ENCODE measurements around the gene PPP6R3. TPM values are rescaled to one million over a fixed set of nuclear protein-coding genes. Genes with fewer than 3 reads are reported as not detected.

PPP6R3 gene
- total RNA-seq, 1 donor from 2014 or later: 126 TPM

DNA sequence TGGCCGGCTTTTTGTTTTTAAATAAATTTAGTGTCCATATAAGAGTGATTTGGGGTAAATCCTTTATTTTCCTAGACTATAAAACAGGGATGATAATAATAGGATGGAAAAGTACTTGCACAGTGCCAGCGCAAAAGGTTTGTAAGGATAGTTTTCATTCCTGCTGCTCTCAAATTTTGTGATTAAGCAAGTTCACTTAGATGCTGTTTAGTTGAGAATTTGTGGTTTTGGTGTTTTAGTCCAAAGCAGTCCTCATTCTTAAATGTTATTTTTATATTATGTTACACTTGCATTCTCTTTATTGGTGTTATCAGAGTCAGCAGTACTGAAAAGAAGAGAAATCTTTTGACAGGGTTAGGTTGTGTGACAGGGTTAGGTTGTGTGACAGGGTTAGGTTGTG, 47.9 kb downstream of the PPP6R3 start:
- peaks cover 25% of the 10 kb centered on the region for H3K4me1 Mint-ChIP-seq (ENCODE audit: low read depth)
- H3K4me3 Mint-ChIP-seq (ENCODE audit: low read depth): no peak overlapping the region
- H3K27ac Mint-ChIP-seq: no peak overlapping the region
- no peaks in the 10 kb centered on the region for H3K9me3 Mint-ChIP-seq
- H3K36me3 Mint-ChIP-seq (ENCODE audit: low read depth): peaks cover 32% of the 10 kb centered on the region
- intact Hi-C loops (cut with micrococcal nuclease): no loop called here
- no peaks in the 10 kb centered on the region for H3K27me3 Mint-ChIP-seq (ENCODE audit: low read depth)
- no peak for DNase-seq (ENCODE audit: low spot score)

DNA sequence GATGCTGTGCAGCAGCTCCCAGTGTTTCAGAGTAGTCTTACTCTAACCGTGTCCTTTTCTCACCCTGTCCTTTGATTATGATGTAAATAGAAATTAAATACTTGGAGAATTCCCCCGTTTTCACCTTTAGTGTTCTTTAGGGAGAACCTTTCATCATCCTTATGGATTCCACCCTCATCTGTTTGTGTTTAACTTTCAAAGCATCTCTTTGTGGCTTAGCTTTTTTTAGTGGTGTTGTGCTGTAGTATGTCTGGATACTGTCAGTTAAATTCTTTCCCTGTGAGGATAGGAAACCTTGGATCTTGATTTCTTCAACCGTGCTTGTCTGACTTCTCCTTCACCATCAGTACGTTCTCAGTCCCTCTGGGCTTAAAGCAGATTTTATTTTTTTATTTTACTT, 48.5 kb downstream of the PPP6R3 start:
- peaks cover 23% of the 10 kb centered on the region for H3K4me1 Mint-ChIP-seq (ENCODE audit: low read depth)
- H3K36me3 Mint-ChIP-seq (ENCODE audit: low read depth): peaks cover 33% of the 10 kb centered on the region
- no peak overlapping the region for H3K27ac Mint-ChIP-seq
- no peaks in the 10 kb centered on the region for H3K27me3 Mint-ChIP-seq (ENCODE audit: low read depth)
- intact Hi-C loops (cut with micrococcal nuclease): no loop called here
- no peaks in the 10 kb centered on the region for H3K9me3 Mint-ChIP-seq
- DNase-seq (ENCODE audit: low spot score): no peak
- no peak overlapping the region for H3K4me3 Mint-ChIP-seq (ENCODE audit: low read depth)

DNA sequence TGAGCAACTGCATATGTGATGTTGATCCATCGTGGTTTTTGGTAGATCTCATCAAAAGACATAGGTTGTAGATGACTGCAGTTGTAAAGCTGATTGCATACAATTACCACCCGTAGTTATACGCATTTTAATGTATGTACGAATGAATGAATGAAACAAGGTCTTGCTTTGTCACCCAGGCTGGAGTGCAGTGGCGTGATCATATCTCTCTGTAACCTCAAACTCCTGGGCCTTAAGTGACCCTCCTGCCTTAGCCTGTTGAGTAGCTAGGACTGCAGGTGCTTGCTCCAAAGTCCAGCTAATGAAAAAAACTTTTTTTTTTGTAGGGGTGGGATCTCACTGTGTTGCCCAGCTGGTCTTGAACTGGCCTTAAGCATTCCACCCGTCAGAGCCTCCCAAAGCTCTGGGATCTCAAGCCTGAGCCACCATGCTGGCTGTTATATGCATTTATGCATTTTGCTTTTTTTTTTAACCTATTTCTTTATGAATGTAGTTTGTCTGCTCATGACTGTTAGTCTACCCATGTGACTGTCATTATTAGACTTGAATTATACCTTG, 53.5 kb downstream of the PPP6R3 start:
- H3K4me3 Mint-ChIP-seq (ENCODE audit: low read depth): no peak overlapping the region
- H3K4me1 Mint-ChIP-seq (ENCODE audit: low read depth): peaks cover 14% of the 10 kb centered on the region
- intact Hi-C loops (cut with micrococcal nuclease): no loop called here

DNA sequence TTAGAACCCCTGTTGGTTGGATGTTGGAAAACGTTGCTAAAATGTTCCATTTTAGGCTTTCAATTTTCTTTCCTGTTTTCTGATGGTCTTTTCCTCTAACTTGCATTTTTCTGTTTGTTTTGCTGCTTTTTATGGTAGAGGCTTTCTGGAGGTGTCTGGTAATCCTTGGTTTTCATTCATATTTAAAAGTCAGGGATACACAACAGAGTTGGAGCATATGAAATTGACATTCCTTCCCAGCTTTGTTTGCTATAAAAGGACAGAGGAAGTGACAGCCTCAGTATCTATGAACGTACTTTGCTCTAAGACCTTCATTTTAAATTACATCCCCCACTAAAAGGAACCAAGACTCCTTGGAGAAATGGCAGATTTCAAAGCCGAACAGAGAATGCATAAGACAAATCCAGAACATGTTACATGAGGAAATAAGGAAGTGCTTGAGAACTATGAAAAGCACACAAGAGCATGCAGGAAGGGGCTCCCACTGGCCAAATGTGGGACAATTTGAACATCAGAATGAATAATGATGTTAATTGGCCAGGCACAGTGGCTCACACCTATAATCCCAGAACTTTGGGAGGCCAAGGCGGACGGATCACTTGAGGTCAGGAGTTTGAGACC, 56.7 kb downstream of the PPP6R3 start:
- no peak for DNase-seq (ENCODE audit: low spot score)
- H3K27ac Mint-ChIP-seq: peak overlapping the region; percentile 36
- H3K9me3 Mint-ChIP-seq: no peaks in the 10 kb centered on the region
- no peaks in the 10 kb centered on the region for H3K27me3 Mint-ChIP-seq (ENCODE audit: low read depth)
- peaks cover 65% of the 10 kb centered on the region for H3K36me3 Mint-ChIP-seq (ENCODE audit: low read depth)
- no peak overlapping the region for H3K4me3 Mint-ChIP-seq (ENCODE audit: low read depth)
- intact Hi-C loops (cut with micrococcal nuclease): no loop called here
- peaks cover 17% of the 10 kb centered on the region for H3K4me1 Mint-ChIP-seq (ENCODE audit: low read depth)

More for the DNA sequence above, 53.5 kb downstream of the PPP6R3 start:
- Mint-ChIP-seq H3K27me3 (ENCODE audit: low read depth) (no peaks in the 10 kb centered on the region), H3K9me3 (no peaks in the 10 kb centered on the region), H3K36me3 (ENCODE audit: low read depth) (peaks cover 52% of the 10 kb centered on the region), H3K27ac (no peak overlapping the region)
- DNase-seq (ENCODE audit: low spot score): no peak

DNA sequence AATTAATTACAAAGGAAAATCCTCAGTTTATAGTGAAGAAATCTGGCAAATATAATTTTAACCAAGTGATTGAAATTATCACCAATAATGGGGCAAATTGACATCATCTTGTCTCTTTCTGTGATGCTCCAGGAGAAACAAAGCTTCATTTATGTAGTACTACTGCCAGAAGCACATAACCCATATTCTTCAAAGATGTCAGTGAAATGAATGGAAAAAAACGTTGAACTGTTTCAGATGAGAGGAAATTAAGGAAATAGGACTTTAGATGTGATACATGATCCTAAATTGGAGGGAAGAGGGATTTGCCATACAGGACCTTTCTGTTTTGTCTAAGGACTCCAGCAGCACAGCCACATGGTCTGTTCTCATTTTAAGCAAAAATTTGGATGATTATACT, 57.6 kb downstream of the PPP6R3 start:
- no peaks in the 10 kb centered on the region for H3K9me3 Mint-ChIP-seq
- no peaks in the 10 kb centered on the region for H3K27me3 Mint-ChIP-seq (ENCODE audit: low read depth)
- intact Hi-C loops (cut with micrococcal nuclease): no loop called here
- H3K4me3 Mint-ChIP-seq (ENCODE audit: low read depth): no peak overlapping the region
- H3K27ac Mint-ChIP-seq: peak overlapping the region; percentile 35
- peaks cover 22% of the 10 kb centered on the region for H3K4me1 Mint-ChIP-seq (ENCODE audit: low read depth)
- peaks cover 71% of the 10 kb centered on the region for H3K36me3 Mint-ChIP-seq (ENCODE audit: low read depth)
- DNase-seq (ENCODE audit: low spot score): no peak

DNA sequence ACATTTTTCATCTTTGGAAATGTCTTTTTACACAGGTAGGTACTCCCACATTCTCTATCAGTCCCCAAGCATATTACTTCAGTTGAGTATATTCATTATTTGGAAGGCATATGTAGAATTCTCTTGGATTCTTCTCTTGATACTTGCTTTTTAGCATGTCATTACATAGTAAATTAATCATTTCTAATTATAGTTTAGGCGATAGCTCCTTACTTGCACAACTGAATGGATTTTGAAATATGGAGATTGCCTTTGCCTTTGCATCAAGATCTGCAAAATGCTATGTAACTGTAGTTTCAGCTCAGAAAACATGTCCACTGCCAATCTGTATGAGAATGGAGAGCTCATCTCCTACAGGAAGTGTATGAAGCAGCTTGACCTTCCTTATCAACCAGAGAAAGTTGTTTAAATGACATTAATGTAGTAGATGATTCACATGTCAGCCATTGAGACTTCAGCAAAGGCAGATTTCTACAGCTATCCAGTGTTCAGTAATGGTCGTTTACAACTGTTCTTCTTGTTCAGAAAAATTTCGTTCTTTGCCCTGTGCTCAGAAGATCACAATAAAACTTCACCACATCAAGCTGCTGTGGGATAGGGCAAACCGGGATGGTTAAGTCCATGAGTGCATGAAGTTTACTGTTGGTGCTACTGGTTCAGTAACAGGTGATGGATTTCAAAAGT, 61.6 kb downstream of the PPP6R3 start:
- Mint-ChIP-seq H3K4me3 (ENCODE audit: low read depth) (no peak overlapping the region), H3K27ac (no peak overlapping the region), H3K27me3 (ENCODE audit: low read depth) (no peaks in the 10 kb centered on the region), H3K4me1 (ENCODE audit: low read depth) (peaks cover 41% of the 10 kb centered on the region), H3K9me3 (no peaks in the 10 kb centered on the region), H3K36me3 (ENCODE audit: low read depth) (peaks cover 83% of the 10 kb centered on the region)
- intact Hi-C loops (cut with micrococcal nuclease): no loop called here
- no peak for DNase-seq (ENCODE audit: low spot score)

DNA sequence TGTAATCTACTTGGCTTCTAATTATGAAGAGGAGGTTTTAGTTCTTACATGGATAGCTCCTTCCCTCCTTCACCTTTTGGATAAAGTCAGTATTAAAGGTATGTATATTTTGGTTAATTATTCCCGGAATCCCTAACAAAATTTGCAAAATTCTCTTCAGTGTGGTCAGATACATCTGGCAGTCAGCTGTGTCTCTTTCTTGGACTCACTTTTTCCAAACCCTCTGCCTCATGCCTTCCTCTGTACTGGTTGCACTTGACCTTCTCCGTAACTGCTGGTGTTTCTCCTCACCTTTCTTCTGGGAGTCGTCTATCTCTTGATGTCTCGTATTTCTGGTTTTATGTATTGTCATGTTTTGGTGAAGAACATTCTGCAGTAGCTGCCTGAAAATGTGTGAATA, 62.5 kb downstream of the PPP6R3 start:
- Mint-ChIP-seq H3K4me1 (ENCODE audit: low read depth) (peaks cover 49% of the 10 kb centered on the region), H3K36me3 (ENCODE audit: low read depth) (peaks cover 88% of the 10 kb centered on the region), H3K27me3 (ENCODE audit: low read depth) (no peaks in the 10 kb centered on the region), H3K4me3 (ENCODE audit: low read depth) (no peak overlapping the region), H3K9me3 (no peaks in the 10 kb centered on the region), H3K27ac (no peak overlapping the region)
- no peak for DNase-seq (ENCODE audit: low spot score)
- intact Hi-C loops (cut with micrococcal nuclease): no loop called here

DNA sequence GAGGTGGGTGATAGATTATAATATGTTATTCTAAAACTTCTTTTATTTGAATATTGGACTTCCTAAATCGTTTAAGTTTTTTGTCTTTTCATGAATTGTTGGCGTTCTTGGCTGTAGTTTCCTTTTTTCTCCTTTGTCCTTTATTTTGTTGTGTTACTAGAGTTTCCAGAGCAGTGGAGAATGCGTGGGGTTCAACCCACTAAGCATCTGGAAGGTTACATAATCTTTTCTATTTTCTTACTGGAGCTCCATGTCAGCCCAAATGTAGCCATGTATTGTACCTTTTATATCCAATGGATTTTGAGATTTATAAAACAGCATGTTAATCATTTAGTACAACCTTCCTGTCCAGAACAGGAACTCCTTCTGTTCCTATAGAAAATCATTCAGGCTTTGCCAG, 63.2 kb downstream of the PPP6R3 start:
- no peak for DNase-seq (ENCODE audit: low spot score)
- H3K27ac Mint-ChIP-seq: peak overlapping the region; percentile 5
- H3K9me3 Mint-ChIP-seq: no peaks in the 10 kb centered on the region
- H3K4me1 Mint-ChIP-seq (ENCODE audit: low read depth): peaks cover 56% of the 10 kb centered on the region
- intact Hi-C loops (cut with micrococcal nuclease): no loop called here
- peaks cover 92% of the 10 kb centered on the region for H3K36me3 Mint-ChIP-seq (ENCODE audit: low read depth)
- H3K27me3 Mint-ChIP-seq (ENCODE audit: low read depth): no peaks in the 10 kb centered on the region
- H3K4me3 Mint-ChIP-seq (ENCODE audit: low read depth): no peak overlapping the region

DNA sequence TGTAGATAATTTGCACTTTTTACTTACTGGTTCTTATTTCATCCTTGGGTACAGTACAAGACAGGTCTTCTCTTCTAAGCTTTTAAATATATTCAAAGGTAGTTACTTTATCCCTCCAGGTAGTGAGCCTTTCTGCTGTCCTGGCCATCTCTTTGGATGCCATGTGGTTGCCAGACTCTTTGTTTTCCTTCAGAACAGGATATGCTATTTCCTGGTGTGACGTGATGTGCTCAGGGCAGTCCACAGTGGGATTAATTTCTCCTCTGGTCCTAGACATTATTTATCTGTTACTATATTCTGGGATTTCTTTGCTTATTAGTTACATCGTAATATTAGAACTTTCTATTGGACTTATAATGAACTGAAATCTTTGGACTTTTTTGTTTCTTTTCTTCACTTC, 63.7 kb downstream of the PPP6R3 start:
- H3K4me3 Mint-ChIP-seq (ENCODE audit: low read depth): no peak overlapping the region
- peaks cover 58% of the 10 kb centered on the region for H3K4me1 Mint-ChIP-seq (ENCODE audit: low read depth)
- no peaks in the 10 kb centered on the region for H3K27me3 Mint-ChIP-seq (ENCODE audit: low read depth)
- DNase-seq (ENCODE audit: low spot score): no peak
- peak overlapping the region; percentile 5 for H3K27ac Mint-ChIP-seq
- peaks cover 90% of the 10 kb centered on the region for H3K36me3 Mint-ChIP-seq (ENCODE audit: low read depth)
- H3K9me3 Mint-ChIP-seq: no peaks in the 10 kb centered on the region
- intact Hi-C loops (cut with micrococcal nuclease): no loop called here

DNA sequence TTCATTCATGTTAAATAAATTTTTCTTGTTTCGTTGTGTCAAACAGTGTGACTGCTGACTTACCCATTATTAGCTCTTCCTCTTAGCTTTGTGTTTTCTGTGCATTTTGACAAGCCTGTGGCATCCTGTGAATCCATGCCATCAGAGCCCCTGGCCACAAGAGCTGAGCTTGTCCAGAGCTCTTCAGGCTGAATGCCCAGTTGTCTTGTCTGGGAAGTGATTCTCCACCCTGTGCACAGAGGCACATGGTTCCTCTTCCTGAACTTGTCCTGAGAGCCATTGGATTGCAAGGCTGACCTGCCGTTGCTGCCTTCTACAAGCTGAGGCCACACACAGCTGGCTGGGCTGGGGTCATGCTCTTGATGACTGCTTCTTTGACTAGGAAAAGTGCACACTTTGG, 64.1 kb downstream of the PPP6R3 start:
- H3K4me1 Mint-ChIP-seq (ENCODE audit: low read depth): peaks cover 58% of the 10 kb centered on the region
- DNase-seq (ENCODE audit: low spot score): no peak
- peaks cover 90% of the 10 kb centered on the region for H3K36me3 Mint-ChIP-seq (ENCODE audit: low read depth)
- H3K27ac Mint-ChIP-seq: no peak overlapping the region
- H3K4me3 Mint-ChIP-seq (ENCODE audit: low read depth): no peak overlapping the region
- H3K27me3 Mint-ChIP-seq (ENCODE audit: low read depth): no peaks in the 10 kb centered on the region
- H3K9me3 Mint-ChIP-seq: no peaks in the 10 kb centered on the region
- intact Hi-C loops (cut with micrococcal nuclease): no loop called here

DNA sequence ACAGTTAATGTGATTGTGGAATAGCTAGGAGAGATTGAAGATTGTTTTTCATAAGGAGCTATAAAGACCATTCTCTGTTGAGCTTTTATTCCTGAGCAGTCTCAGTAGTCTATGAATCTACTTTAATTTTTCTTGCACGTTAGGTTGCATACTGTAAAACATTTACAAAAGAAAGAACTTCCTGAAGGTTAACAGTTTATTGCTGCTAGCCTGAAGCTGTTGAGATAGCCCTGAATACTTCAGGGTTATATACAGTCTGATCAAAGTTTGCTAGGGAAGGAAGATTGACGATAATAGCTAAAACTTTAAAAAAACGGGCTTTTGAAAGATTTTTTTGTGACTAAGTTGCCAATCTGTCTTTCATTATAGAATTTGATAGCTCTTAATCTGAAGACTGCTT, 64.8 kb downstream of the PPP6R3 start:
- H3K4me3 Mint-ChIP-seq (ENCODE audit: low read depth): no peak overlapping the region
- no peak overlapping the region for H3K27ac Mint-ChIP-seq
- DNase-seq (ENCODE audit: low spot score): no peak
- peaks cover 58% of the 10 kb centered on the region for H3K4me1 Mint-ChIP-seq (ENCODE audit: low read depth)
- H3K9me3 Mint-ChIP-seq: no peaks in the 10 kb centered on the region
- intact Hi-C loops (cut with micrococcal nuclease): no loop called here
- peaks cover 93% of the 10 kb centered on the region for H3K36me3 Mint-ChIP-seq (ENCODE audit: low read depth)
- no peaks in the 10 kb centered on the region for H3K27me3 Mint-ChIP-seq (ENCODE audit: low read depth)

DNA sequence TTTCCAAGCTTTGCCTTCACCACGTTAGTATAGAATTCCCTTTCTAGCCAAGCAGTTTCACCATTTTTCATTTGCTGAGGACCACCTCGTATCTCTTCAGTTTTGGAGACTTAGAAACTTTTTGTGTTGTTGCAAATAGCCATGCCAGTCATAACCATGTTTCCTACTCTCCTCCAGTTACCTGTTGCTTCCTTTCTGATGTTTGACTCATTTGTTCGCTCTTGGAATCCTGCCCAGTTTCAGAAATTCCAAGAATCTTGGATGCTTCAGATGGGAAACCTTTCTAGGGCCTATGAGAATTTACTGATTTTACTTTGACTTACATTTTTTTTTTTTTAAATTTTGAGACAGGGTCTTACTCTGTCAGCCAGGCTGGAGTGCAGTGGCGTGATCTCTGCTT, 65.4 kb downstream of the PPP6R3 start:
- H3K27ac Mint-ChIP-seq: no peak overlapping the region
- H3K4me1 Mint-ChIP-seq (ENCODE audit: low read depth): peaks cover 58% of the 10 kb centered on the region
- H3K9me3 Mint-ChIP-seq: no peaks in the 10 kb centered on the region
- DNase-seq (ENCODE audit: low spot score): no peak
- intact Hi-C loops (cut with micrococcal nuclease): no loop called here
- no peaks in the 10 kb centered on the region for H3K27me3 Mint-ChIP-seq (ENCODE audit: low read depth)
- peaks cover 91% of the 10 kb centered on the region for H3K36me3 Mint-ChIP-seq (ENCODE audit: low read depth)
- no peak overlapping the region for H3K4me3 Mint-ChIP-seq (ENCODE audit: low read depth)

DNA sequence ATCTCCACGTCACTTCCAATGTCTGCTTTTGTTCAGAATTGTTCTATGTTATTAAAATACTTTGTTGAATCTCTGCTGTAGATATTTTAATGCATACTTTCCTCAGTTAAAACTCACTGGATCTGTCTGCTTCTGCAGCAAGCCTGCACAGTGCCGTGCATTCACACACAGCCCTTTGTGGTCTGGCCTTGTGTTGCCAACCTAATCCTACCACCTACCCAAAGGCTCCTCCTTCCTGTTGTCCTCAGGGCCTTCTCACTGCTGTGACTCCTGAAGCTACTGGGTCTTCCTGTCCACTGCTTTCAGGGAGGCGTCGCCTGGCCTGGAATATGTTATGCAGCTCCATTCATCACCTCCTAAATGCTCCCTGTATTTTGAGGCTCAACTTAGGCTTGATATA, 67.0 kb downstream of the PPP6R3 start:
- no peaks in the 10 kb centered on the region for H3K27me3 Mint-ChIP-seq (ENCODE audit: low read depth)
- H3K36me3 Mint-ChIP-seq (ENCODE audit: low read depth): peaks cover 83% of the 10 kb centered on the region
- no peak for DNase-seq (ENCODE audit: low spot score)
- peak overlapping the region; percentile 18 for H3K27ac Mint-ChIP-seq
- peaks cover 49% of the 10 kb centered on the region for H3K4me1 Mint-ChIP-seq (ENCODE audit: low read depth)
- intact Hi-C loops (cut with micrococcal nuclease): no loop called here
- H3K9me3 Mint-ChIP-seq: no peaks in the 10 kb centered on the region
- no peak overlapping the region for H3K4me3 Mint-ChIP-seq (ENCODE audit: low read depth)
